ENCODE results near the gene C4orf50. TPM values are rescaled to one million over a fixed set of nuclear protein-coding genes. Genes with fewer than 3 reads are reported as not detected.

The C4orf50 gene
- 12.2 TPM for total RNA-seq

DNA sequence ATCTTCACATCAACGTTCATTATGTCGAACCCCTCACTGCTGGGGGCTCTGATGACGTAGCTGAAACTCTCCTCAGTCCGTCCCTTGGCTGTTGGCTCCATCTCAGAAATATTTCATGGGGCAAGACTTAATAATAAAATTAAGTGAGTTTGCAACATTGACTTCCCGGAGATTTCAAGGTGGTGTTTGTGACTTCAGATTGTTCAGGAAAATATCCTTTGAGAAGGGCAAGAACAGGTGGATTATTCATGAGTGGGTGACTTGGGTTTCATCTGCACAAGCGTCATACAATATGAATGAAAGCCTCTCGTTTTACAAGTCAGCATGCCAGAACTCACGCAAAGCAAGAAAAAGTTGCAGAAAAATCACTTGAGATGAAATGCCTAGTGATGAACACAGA is at the start of gene C4orf50:
C4orf50 (minus strand) TSS at position 101 of the 400 bp plus-strand sequence.
- DNase-seq (ENCODE audit: low spot score in 2 of 2): no peak
- no peak for FAIRE-seq

DNA sequence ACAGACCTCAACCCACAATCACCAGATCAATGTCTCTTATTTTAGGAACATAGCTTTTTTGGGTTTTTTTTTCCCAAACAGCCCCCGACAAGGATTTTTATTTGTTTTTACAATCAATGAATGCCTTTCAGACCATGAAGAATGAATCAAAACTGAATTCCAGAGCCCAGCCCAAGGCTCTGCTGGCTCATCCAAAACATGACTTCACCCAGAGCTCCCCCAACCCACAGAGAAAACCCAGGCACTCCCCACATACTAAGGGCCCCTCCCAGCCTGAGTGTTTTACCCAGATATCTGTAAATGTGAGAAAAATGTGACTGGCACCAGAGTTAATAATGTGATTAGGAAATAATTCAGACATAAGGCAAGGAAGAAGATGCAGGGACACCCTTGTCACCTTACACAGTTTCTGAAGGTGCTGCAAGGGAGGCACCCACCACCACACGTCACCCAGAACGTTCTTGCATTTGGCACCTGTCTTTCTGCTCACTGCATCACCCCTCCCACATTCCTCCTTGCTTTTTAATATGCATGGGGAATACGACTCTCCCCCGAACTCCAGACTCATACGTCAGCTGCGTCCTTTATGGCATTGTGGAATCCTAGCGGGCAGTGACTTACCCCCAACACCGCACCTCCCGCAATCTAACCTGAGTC is 47.8 kb upstream of the C4orf50 start:
- no peak for DNase-seq (ENCODE audit: low spot score in 2 of 2)
- FAIRE-seq: no peak

DNA sequence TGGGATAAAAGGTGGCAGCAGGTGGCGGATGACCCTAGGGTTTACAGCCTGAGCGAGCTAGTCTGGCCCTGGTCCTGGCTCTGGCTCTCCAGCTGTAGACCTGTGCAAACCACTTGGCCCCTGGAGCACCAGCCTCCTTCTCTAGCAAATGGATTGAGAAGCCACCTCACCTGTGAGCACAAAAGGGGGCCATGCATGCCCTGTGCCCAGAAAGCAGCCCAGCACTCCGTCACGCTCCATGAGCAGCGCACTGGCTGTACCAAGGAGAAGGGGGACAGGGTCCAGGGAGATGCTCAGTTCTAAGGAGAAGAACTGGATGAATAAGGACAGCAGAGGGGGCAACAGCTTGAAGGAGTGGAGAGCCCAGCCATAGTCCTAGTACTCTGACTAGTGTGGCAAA is 46.9 kb upstream of the C4orf50 start:
- FAIRE-seq (no peak), DNase-seq (ENCODE audit: low spot score in 2 of 2) (no peak)

DNA sequence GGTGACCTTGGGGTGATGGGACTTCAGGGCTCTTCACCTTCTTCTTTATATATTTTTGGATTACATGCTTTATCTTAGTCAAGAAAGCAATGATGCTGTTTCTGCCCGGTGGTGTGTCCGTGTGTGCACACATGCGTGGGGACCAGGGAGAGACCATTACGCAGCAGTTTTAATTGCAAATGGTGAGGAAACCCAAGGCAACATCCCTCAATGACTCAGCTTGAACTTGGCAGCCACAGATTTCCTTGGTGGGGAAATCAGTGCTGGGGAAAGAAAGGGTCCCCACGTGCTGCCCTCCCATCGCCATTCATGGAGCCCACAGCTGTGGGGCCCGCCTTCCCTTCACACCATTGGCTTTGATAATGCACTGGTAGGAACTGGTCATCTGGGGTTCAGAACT is 46.2 kb upstream of the C4orf50 start:
- DNase-seq (ENCODE audit: low spot score in 2 of 2) (no peak), FAIRE-seq (no peak)

DNA sequence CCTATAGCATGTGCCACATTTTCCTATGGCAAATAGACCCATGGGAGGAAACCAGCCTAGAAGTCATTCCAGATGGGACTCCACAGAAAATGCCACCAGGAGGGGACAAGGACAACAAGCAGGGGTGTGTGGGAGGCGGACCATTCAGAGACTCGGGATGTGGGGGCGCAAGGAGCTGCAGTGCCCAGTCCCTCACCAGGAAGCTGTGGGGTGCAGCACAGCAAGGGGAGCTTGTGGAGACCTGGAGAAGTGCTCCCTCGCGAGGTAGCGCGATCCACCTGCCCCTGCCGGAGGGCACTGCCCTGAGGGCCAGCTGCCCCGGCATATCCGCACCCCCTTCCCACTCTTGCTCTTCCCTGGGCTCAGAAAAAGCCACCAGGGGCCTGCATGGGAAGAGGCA is 45.5 kb upstream of the C4orf50 start:
- FAIRE-seq: no peak
- DNase-seq (ENCODE audit: low spot score in 2 of 2): no peak

DNA sequence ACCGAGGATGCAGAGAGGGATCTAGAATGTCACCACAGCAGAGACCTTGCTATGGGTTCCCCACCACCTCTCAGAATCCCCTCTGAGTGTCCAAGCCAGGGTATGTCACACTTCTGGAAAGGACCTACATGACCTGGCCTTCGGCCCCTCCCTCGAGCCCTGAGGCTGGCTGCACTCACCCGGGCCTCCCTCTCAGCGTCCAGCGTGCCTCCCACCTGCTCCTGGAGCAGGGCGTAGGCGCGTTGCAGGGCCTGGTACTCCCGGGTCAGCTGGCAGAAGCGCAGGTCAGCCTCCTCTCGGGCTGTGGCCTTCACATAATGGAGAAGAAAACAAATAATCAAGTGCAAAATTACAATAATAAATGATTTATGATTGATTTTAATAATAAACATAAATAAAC is 43.9 kb upstream of the C4orf50 start:
- no peak for FAIRE-seq

DNA sequence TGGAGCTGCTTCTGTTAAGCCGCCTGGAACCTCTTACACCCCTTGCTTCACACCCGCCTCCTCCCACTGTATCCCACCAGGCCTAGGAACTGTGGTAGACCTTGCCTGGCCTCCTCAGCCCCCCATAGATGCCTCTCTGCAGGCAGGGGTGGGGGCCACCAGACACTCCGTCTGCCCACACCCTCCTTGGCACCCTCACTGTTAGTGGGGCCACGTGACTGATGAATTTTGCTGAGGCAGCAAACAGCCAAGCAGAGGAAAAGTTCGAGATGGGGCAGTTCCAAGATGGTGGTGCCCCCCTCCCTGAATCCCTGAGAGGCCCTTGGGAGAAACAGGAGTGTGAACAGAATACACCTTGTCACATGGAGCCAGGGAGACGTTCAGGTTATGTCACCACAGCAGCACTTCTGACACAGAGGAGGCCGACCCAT is 41.2 kb upstream of the C4orf50 start:
- FAIRE-seq (no peak), DNase-seq (ENCODE audit: low spot score in 2 of 2) (no peak)

More for the DNA sequence above, 43.9 kb upstream of the C4orf50 start:
- DNase-seq (ENCODE audit: low spot score in 2 of 2): no peak

DNA sequence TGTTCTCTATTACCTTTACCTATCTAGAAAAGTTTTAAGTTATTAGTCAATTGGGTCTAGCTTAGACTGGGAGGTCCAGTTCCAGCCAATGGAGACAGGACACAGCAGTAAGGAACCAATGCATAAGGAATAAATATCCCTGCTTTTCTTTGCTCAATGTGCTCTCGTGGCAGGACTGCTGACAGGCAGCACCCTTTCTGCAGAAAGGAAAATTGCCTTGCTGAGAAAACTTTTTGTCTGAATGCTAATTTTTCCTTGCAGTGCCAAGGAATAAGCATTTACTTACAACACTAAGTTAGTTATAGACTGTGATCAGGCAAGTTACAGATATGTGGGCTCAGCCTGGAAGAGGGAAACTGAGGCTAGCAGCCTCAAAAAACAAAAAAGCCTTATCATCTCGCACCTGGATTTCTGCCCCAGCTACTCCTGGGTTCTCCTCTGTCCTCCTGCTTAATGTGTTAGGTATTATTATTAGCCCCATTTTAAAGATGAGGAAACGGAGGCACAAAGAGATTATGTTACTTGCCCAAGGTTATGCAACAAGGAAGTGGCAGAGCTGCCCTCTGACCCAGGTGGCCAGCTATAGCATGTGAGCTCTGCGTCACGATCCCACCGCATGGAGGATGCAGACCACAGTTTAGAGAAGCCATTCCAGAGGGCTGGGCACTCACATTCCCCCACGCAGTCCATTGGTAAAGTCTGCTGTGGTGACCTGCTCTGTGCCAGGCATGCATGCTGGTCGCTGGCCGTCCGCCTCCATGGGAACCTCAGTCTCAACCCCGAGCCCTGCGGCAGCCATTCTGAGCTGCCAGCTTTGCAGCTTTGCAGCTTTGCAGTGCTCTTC is 40.5 kb upstream of the C4orf50 start:
- no peak for FAIRE-seq
- DNase-seq (ENCODE audit: low spot score in 2 of 2): no peak

DNA sequence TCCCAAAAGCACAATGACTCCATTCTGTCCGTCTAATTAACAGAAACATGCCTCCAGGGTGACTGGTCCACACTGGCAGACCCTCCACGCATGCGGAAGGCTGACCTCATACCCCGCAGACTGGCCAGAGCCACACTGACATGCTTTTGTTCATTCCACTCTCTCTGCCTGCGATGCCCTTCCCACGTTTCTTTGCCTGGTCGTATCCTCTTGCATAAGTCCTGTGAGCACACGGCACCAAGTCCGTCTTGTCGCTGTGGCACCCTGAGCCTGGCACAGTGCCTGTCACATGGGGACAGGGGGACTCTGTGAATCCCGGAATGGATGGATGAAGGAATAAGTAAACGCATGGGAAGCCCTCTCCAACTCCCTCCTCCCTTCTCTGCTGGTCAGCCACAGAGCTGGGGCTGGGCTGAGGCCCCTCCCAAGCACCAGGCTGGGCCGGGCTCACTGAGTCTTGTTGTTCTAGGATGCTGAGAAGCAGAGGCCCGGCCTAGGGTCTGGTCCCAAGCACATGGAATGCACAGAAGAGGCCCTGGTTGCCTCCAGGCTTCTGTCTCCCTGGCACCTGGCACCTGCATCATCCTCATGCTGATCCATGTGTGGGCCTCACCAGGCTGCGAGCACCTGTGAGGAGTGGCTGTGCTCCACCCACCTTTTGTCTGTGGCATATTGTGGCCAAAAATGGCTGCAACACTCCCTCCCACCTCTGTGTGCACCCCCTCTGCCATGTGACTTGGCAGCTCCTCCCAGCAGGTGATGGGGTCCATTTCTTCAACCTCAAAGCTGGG is 38.9 kb upstream of the C4orf50 start:
- FAIRE-seq (no peak), DNase-seq (ENCODE audit: low spot score in 2 of 2) (no peak)

DNA sequence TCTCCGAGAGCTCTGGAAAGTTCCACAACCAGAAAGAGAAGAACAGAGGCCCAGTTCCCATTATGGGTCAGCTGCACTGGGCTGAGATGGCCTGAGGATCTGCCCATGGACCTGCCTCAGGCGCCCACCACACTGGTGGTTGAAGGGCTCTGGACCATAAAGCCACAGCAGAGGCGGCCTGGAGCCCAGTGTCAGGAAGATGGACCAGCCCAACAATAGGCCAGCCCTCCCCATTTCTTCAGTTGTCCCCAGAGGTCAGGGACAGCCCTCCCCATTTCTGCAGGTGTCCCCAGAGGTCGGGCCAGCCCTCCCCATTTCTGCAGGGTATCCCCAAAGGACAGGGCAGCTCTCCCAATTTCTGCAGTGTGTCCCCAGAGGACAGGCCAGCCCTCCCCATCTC is 37.2 kb upstream of the C4orf50 start:
- FAIRE-seq (no peak), DNase-seq (ENCODE audit: low spot score in 2 of 2) (no peak)

DNA sequence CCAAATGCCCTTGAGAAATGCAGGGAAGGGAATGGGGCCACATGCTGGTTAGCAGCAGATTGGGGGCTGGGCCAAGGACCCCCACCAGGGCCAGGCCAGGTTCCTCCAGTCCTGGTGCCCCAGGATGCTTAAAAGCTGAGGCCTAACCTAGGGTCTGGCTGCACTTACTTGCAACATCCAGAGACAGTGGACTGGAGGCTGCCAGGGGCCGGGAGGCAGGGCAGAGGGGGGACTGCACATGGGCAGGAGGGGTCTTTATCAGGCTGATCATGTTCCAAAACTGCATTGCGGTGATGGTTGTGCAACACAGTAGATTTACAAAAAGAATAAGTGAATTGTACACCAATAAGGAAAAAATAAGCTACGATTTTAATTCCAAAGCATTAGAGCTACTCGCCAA is 36.8 kb upstream of the C4orf50 start:
- FAIRE-seq: no peak
- DNase-seq (ENCODE audit: low spot score in 2 of 2): no peak

DNA sequence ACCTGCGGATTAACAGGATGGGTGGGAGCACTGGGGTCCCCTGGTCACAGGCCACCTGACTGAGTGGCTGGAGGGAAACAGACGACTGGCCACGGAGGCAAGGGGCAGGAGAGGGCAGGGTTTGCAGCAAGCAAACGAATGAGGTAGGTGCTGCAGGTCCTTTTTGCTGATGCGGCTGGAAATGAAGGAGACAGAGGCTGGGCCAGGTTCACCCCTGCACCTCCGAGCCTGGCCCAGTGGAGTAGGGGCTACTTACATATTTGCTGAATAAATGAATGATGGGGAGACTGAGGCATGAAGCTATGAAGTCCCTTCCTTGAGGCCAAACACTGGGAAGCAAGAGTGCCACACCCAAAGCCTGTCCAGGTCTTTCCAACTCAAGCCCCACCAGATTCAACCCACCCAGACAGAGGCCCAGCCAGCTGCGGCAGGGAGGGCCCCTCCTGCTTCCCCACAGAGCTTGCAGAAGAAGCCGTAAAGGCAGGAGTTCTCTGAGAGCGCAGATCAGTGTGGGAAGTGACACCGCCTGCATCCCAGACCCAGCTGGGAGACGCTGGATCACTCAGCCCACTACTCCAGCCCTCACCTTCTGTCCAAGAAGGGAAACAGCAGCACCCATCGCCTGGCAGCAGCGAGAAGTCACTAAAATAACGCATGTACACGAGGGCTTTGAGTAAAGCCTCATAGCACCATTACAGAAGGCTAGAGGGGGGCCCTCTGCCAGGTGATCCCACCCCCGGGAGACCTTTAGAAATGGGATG is 36.1 kb upstream of the C4orf50 start:
- FAIRE-seq: no peak
- DNase-seq (ENCODE audit: low spot score in 2 of 2): no peak

DNA sequence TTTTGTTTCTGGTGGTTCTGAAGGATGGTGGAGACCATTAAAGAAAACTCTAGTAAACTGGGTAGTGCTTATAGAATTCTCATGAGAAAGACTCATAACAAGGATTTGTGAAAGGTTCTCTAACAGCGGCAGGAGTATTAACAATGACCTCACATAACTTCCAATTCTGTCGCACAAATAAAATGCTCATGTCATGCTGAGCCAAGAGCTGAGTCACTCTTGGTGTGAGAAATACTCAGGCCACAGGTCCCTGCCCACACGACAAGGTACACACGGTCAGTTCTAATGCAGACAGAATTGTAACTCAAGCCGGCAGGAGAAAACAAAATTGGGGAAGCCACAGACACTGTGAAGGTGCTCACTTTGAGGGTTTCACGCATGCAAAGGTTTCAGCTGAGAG is 34.4 kb upstream of the C4orf50 start:
- no peak for FAIRE-seq

DNA sequence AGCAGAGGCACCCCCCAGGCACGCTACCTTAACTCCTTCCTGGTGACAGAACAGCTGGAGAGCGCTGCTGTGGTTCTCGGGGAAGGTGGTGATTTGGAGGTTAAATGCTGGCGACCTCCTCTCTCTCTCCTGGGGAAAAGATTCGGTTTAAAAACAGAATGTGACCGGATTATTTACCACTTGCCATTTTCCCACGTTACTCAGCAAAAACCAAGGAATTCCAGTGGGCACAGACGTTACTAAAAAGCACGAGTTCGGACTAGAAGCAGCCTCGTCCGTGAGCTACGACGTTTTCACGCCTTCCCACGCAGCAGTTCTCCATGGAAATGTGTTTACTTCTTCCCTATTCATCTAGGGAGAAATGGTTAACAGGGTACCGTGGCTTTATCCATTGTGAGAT is 32.3 kb upstream of the C4orf50 start:
- no peak for FAIRE-seq
- DNase-seq (ENCODE audit: low spot score in 2 of 2): no peak

More for the DNA sequence above, 34.4 kb upstream of the C4orf50 start:
- no peak for DNase-seq (ENCODE audit: low spot score in 2 of 2)

DNA sequence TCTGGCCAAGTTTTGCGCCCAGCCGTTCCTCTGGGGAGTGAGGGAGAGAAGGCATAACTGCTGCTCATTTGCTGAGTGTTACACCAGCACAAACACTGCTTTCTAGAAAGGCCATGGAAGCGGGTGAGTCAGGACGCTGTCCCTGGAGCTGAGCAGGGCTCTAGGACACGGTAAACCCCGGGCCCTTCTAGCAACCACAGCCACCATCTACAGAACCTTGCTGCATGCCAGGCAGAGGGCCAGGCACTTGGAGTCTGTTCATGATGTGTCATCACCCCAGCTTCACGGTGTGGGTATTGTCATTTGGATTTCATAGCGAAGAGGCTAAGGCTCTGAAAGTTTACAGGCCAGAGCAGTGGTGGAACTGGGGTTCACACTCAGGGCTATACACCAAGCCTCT is 31.8 kb upstream of the C4orf50 start:
- FAIRE-seq: no peak
- no peak for DNase-seq (ENCODE audit: low spot score in 2 of 2)

DNA sequence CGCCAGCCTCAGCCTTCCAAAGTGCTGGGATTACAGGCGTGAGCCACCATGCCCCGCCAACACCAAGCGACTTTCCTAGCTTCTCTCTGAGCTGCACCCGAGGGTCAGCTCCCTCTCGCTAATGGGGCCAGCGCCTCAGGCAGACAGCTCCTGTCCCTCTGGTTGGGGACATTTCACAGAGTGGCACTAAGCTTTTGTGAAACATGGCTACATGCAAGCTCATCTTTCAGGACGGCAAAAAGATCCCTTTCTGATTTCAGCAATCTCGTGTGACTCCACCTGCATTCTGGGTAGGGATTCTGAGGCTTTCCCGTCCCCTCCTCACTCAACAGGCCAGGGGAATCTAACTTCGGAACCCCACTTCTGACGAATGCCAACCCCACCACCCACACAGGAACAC is 31.0 kb upstream of the C4orf50 start:
- FAIRE-seq (no peak), DNase-seq (ENCODE audit: low spot score in 2 of 2) (no peak)

DNA sequence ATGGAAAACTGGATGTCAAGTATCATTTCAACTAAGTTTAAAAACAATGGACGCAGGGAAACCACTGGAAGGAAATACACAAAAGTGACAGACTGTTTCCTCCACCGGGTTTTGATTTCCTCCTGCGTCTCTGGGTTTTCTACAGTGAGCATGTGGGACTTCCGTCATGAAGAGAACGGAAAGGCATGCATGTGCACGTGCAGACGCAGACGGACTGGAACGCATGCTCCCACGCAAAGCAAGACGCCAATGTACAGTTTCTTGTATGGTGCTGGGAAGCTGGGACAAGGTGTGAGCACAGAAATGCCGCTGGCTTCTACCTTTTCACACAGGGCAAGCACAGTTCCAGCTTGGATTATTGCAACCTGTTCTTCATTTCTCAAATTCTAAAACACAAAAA is 30.3 kb upstream of the C4orf50 start:
- no peak for FAIRE-seq
- no peak for DNase-seq (ENCODE audit: low spot score in 2 of 2)

DNA sequence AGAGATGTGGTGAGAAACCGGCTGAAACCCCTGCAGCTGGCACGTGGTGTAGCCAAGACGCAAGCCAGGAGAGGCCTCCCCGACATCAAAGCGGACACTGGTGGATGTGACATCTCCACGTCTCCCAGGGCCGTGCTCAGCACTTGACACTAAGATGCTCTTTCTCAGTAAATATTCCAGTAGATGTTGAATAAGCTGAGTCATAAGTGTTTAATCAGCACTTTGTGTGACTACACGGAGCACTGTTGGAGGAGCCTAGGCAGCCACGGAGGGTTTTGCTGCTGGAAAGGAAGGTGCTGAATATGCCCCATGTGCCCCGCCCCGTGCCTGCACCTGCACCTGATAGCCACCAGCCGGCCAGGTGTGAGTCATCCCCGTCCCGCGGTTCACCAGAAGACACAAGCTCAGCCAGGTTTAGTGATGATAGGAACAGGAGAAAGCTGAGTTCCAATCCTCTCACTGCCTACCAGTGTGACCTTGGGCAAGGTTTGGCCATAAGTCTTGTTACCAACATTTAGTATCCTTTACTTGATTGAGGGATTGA is 29.0 kb upstream of the C4orf50 start:
- DNase-seq (ENCODE audit: low spot score in 2 of 2) (no peak), FAIRE-seq (no peak)

DNA sequence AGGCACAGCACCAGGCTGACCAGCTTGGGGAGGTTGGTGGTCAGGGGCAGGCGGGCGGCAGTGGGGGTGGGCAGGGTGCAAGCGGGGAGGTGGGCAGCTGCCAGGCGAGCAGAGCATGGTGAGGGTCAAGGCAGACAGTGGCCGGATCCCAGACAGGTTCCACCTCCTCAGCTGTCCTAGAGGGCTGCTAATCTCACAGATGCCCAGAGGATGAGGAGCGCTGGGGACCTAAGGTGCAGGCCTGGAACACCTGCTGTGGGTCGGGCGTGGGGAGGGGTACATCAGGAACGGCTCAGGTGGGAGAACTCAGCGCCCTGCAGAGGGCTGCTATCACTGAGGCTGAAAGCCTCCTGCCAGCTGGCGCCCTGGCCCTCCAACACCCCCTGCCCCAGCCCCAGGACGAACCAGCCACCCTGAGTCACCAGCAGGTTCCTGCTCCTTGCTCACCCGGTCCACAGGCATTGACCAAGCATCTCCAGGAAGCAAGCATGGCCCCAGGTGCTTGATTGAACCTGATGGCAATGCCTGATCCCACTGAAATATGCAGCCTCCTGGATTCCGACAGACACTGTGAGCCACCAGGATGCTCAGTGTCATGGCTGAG is 28.4 kb upstream of the C4orf50 start:
- FAIRE-seq (no peak), DNase-seq (ENCODE audit: low spot score in 2 of 2) (no peak)

DNA sequence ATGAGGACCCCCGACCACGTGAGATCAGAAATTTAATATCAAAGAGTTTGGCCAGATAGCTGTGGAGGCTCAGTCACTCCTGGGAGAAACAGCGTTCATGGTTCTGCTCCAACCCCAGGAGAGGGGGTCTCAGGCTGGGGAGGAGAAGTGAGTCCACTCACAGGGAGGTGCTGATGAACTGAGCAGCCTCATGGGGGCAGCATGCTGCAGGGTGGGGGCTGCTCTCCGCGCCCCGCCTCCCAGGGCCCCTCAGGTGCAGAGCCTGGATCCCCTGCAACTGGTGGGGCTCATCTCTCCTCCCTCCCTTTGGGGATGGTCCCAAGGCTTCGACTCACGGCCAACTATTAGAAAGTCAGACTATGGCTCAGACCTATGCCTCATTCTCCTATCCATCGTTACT is 26.6 kb upstream of the C4orf50 start:
- FAIRE-seq (no peak), DNase-seq (ENCODE audit: low spot score in 2 of 2) (no peak)

Measured in frontal cortex (tissue), 4 donors.